Measurements from ENCODE around the gene GSTA2.
"Not testable (repeated sequence)": the region's sequence is repeated elsewhere in the genome, so short reads cannot be mapped to it uniquely, and the experiment has no call there.

GSTA2 gene

GRCh38 chr6:52760105-52760765 is 3.0 kb downstream of the GSTA2 start:
- TF ChIP-seq CTCF (IDR thresholded peaks at IDR 0.05; ENCODE audit: control insufficient read depth, insufficient read depth, low read depth, low read length, missing control alignments): no peak
- no peak for DNase-seq (ENCODE audit: low read depth)
- H3K4me3 ChIP-seq (ENCODE audit: control insufficient read depth, low read depth, low read length): no peak overlapping the region

GRCh38 chr6:52759085-52759484 is 4.2 kb downstream of the GSTA2 start:
- no peak for DNase-seq (ENCODE audit: low read depth)
- no peak overlapping the region for H3K4me3 ChIP-seq (ENCODE audit: control insufficient read depth, low read depth, low read length)
- TF ChIP-seq CTCF (IDR thresholded peaks at IDR 0.05; ENCODE audit: control insufficient read depth, insufficient read depth, low read depth, low read length, missing control alignments): no peak

- peak; percentile 43 for DNase-seq (ENCODE audit: low read depth)
- H3K4me3 ChIP-seq (ENCODE audit: control insufficient read depth, low read depth, low read length): not testable (repeated sequence)
Observed at GRCh38 chr6:52757651-52758338, 5.5 kb downstream of the GSTA2 start.

- no peak overlapping the region for H3K4me3 ChIP-seq (ENCODE audit: control insufficient read depth, low read depth, low read length)
- no peak for TF ChIP-seq CTCF (IDR thresholded peaks at IDR 0.05; ENCODE audit: control insufficient read depth, insufficient read depth, low read depth, low read length, missing control alignments)
- no peak for DNase-seq (ENCODE audit: low read depth)
Observed at GRCh38 chr6:52754443-52754842, 8.8 kb downstream of the GSTA2 start.

- DNase-seq (ENCODE audit: low read depth); H3K4me3 ChIP-seq (ENCODE audit: control insufficient read depth, low read depth, low read length): not testable (repeated sequence)
Observed at GRCh38 chr6:52753137-52753536, 10.1 kb downstream of the GSTA2 start.

- no peak for DNase-seq (ENCODE audit: low read depth)
- no peak overlapping the region for H3K4me3 ChIP-seq (ENCODE audit: control insufficient read depth, low read depth, low read length)
- no peak for TF ChIP-seq CTCF (IDR thresholded peaks at IDR 0.05; ENCODE audit: control insufficient read depth, insufficient read depth, low read depth, low read length, missing control alignments)
Observed at GRCh38 chr6:52752310-52752709, 11.0 kb downstream of the GSTA2 start.

GRCh38 chr6:52749556-52750152 is 13.6 kb downstream of the GSTA2 start:
- no peak for DNase-seq (ENCODE audit: low read depth)
- no peak overlapping the region for H3K4me3 ChIP-seq (ENCODE audit: control insufficient read depth, low read depth, low read length)
- no peak for TF ChIP-seq CTCF (IDR thresholded peaks at IDR 0.05; ENCODE audit: control insufficient read depth, insufficient read depth, low read depth, low read length, missing control alignments)

GRCh38 chr6:52747301-52747700 is 16.0 kb downstream of the GSTA2 start:
- DNase-seq (ENCODE audit: low read depth): not testable (repeated sequence)

More at GRCh38 chr6:52747301-52747700, 16.0 kb downstream of the GSTA2 start:
- H3K4me3 ChIP-seq (ENCODE audit: control insufficient read depth, low read depth, low read length): not testable (repeated sequence)

Data from AG09309 (cell line).